GM23338 (cell line): ENCODE data around the gene SREBF2. TPM values are rescaled to one million over a fixed set of nuclear protein-coding genes. Genes with fewer than 3 reads are reported as not detected.

Source experiments
- ATAC-seq: fragments of 200-7000 bp; cut with Tn5 transposase; 3 replicates; pipeline ENCODE4 v1.9.1; 2020
- DNase-seq: peaks from one replicate; pipeline ENCODE4 v3.0.0-alpha.2; 2015; ENCODE audit warnings: low spot score
- H2AFZ ChIP-seq: fragments of 200-600 bp; sonication (generic); 2 replicates; pipeline ENCODE4 v1.8.0; 2016; ENCODE audit warnings: antibody characterized with exemption, mild to moderate bottlenecking, moderate library complexity
- H3F3A ChIP-seq: fragments of 200-600 bp; sonication (generic); replicated peaks from 2 replicates; pipeline ENCODE4 v1.8.0; 2017; ENCODE audit warnings: antibody characterized with exemption, mixed run types, low read depth
- H3K27ac ChIP-seq: fragments of 200-600 bp; sonication (generic); 2 replicates; pipeline ENCODE4 v1.6.1; 2016; ENCODE audit warnings: low read depth
- H3K27me3 ChIP-seq: fragments of 200-600 bp; sonication (generic); 2 replicates; pipeline ENCODE4 v1.8.0; 2016; ENCODE audit warnings: mild to moderate bottlenecking, mixed run types, moderate library complexity; ENCODE audit not compliant: insufficient read depth
- H3K36me3 ChIP-seq: fragments of 200-600 bp; sonication (generic); 2 replicates; pipeline ENCODE4 v1.8.0; 2016; ENCODE audit warnings: mild to moderate bottlenecking; ENCODE audit not compliant: insufficient read depth
- H3K4me1 ChIP-seq: fragments of 200-600 bp; sonication (generic); 2 replicates; pipeline ENCODE4 v1.8.0; 2016; ENCODE audit warnings: mild to moderate bottlenecking, moderate library complexity; ENCODE audit not compliant: insufficient read depth
- H3K4me2 ChIP-seq: fragments of 200-600 bp; sonication (generic); 2 replicates; pipeline ENCODE4 v1.7.1; 2017; ENCODE audit warnings: mixed run types
- H3K4me3 ChIP-seq: fragments of 200-600 bp; sonication (generic); 2 replicates; pipeline ENCODE4 v1.6.1; 2016; ENCODE audit warnings: mixed run types
- H3K79me2 ChIP-seq: fragments of 200-600 bp; sonication (generic); replicated peaks from 2 replicates; pipeline ENCODE4 v1.8.0; 2017; ENCODE audit warnings: mild to moderate bottlenecking; ENCODE audit not compliant: insufficient read depth
- H3K9me2 ChIP-seq: fragments of 200-600 bp; sonication (generic); 2 replicates; pipeline ENCODE4 v1.8.0; 2017; ENCODE audit not compliant: insufficient read depth
- H4K20me1 ChIP-seq: fragments of 200-600 bp; sonication (generic); replicated peaks from 2 replicates; pipeline ENCODE4 v1.8.0; 2017; ENCODE audit warnings: mild to moderate bottlenecking; ENCODE audit not compliant: insufficient read depth
- H3K27ac Mint-ChIP-seq: 2 replicates; pipeline ENCODE4 v1.8.0; 2020; ENCODE audit warnings: inconsistent platforms, mild to moderate bottlenecking, moderate library complexity, mixed read lengths
- H3K27me3 Mint-ChIP-seq: 3 replicates; pipeline ENCODE4 v1.8.0; 2022; ENCODE audit warnings: low read depth, mild to moderate bottlenecking, moderate library complexity, mixed read lengths, inconsistent platforms; ENCODE audit not compliant: insufficient read depth, poor library complexity
- H3K36me3 Mint-ChIP-seq: 3 replicates; pipeline ENCODE4 v1.8.0; 2021; ENCODE audit warnings: low read depth, mild to moderate bottlenecking, inconsistent platforms, moderate library complexity, mixed read lengths
- H3K4me1 Mint-ChIP-seq: 3 replicates; pipeline ENCODE4 v1.8.0; 2020; ENCODE audit warnings: mild to moderate bottlenecking, inconsistent platforms, mixed read lengths
- H3K4me3 Mint-ChIP-seq: 3 replicates; pipeline ENCODE4 v1.8.0; 2021; ENCODE audit warnings: moderate library complexity, mild to moderate bottlenecking, inconsistent platforms, mixed read lengths
- H3K9me3 Mint-ChIP-seq: 3 replicates; pipeline ENCODE4 v1.8.0; 2020; ENCODE audit warnings: moderate library complexity, mild to moderate bottlenecking, inconsistent platforms, mixed read lengths
- CREB1 ChIP-seq: fragments of 250-450 bp; sonication (Bioruptor Pico); IDR thresholded peaks from 2 replicates; pipeline ENCODE4 v1.5.0; 2020; ENCODE audit warnings: low read depth, mild to moderate bottlenecking, moderate library complexity
- CTCF ChIP-seq, 2 experiments: fragments of 200-600 bp in 1 of 2; sonication (generic) in 1 of 2; conservative IDR thresholded peaks; 2 replicates each; pipeline versions ENCODE4 v1.5.1 to v1.6.1; 2016 to 2017; ENCODE audit warnings: antibody characterized with exemption in 2 of 2, low read depth in 2 of 2, mild to moderate bottlenecking in 2 of 2, moderate library complexity in 1 of 2
- ETS1 ChIP-seq: IDR thresholded peaks from 2 replicates; pipeline ENCODE4 v1.6.1; 2016; ENCODE audit warnings: antibody characterized with exemption
- EZH2 ChIP-seq: fragments of 200-600 bp; sonication (generic); IDR thresholded peaks from one replicate; pipeline ENCODE4 v1.8.0; 2017; ENCODE audit warnings: antibody characterized with exemption, mild to moderate bottlenecking, low read depth; ENCODE audit not compliant: unreplicated experiment
- EZH2phosphoT487 ChIP-seq: fragments of 200-600 bp; sonication (generic); IDR thresholded peaks from one replicate; pipeline ENCODE4 v1.8.1; 2018; ENCODE audit warnings: antibody characterized with exemption; ENCODE audit not compliant: unreplicated experiment
- JUNB ChIP-seq: IDR thresholded peaks from one replicate; pipeline ENCODE4 v1.6.1; 2016; ENCODE audit warnings: antibody characterized with exemption; ENCODE audit not compliant: unreplicated experiment
- NANOG ChIP-seq: IDR thresholded peaks from 2 replicates; pipeline ENCODE4 v1.6.1; 2016; ENCODE audit warnings: antibody characterized with exemption, borderline replicate concordance
- POLR2AphosphoS5 ChIP-seq: IDR thresholded peaks from 2 replicates; pipeline ENCODE4 v1.6.1; 2016; ENCODE audit warnings: antibody characterized with exemption, low read depth
- REST ChIP-seq: IDR thresholded peaks from one replicate; pipeline ENCODE4 v1.6.1; 2018; ENCODE audit warnings: antibody characterized with exemption; ENCODE audit not compliant: unreplicated experiment
- STAT1 ChIP-seq: IDR thresholded peaks from one replicate; pipeline ENCODE4 v1.6.1; 2016; ENCODE audit warnings: antibody characterized with exemption; ENCODE audit not compliant: unreplicated experiment
- ZNF114 ChIP-seq: fragments of 250-450 bp; sonication (Bioruptor Pico); IDR thresholded peaks from 2 replicates; pipeline ENCODE4 v1.5.0; 2020; ENCODE audit warnings: mild to moderate bottlenecking, moderate library complexity
- ZNF331 ChIP-seq: fragments of 250-450 bp; sonication (Bioruptor Pico); IDR thresholded peaks from 2 replicates; pipeline ENCODE4 v1.5.0; 2020; ENCODE audit warnings: low read depth, mild to moderate bottlenecking, moderate library complexity
- polyA plus RNA-seq: library from polyadenylated mRNA; unstranded; fragments of >200 nt; fragmentation: Nextera tagmentation; extraction: Ambion mirVana; gene quantifications from 2 replicates; pipeline ENCODE4 v1.2.1, GENCODE V29; 2016
- total RNA-seq: library from RNA; depleted of rRNA; stranded (reverse); fragments of >200 nt; shearing (Covaris generic); gene quantifications from 2 replicates; pipeline ENCODE4 v1.2.3, GENCODE V29; 2014

Gene SREBF2
- total and polyA plus RNA-seq, 2 experiments from 2014 or later: 48.7 to 163 TPM

GRCh38 chr22:41892721-41893120 is 59.8 kb downstream of the SREBF2 start:
- H3K27me3 Mint-ChIP-seq: peaks cover 2% of the 10 kb centered on the region
- H3K4me1 Mint-ChIP-seq: no peaks in the 10 kb centered on the region; the same call in 2 of the 3 replicates
- TF ChIP-seq ETS1 (no peak), EZH2 (no peak), NANOG (no peak), STAT1 (no peak), CTCF (conservative IDR thresholded peaks at IDR 0.05; ENCODE audit: low read depth in 2 of 2) (no peak)
- Histone ChIP-seq H3K36me3 (peaks cover 59% of the 10 kb centered on the region), H3K4me3 (no peak overlapping the region), H2AFZ (no peak overlapping the region), H3K27ac (no peak overlapping the region), H3K27me3 (no peaks in the 10 kb centered on the region), H3K79me2 (no peaks in the 10 kb centered on the region), H3K4me1 (no peaks in the 10 kb centered on the region), H3F3A (0 out of 2 replicates have a peak, but pooled peaks cover 5% of the 10 kb centered on the region), H3K4me2 (no peak overlapping the region), H4K20me1 (peaks cover 16% of the 10 kb centered on the region), H3K9me2 (no peaks in the 10 kb centered on the region)
- no peak for ATAC-seq
- H3K27ac Mint-ChIP-seq: peak overlapping the region; percentile 23; the same call in 1 of the 2 replicates
- peaks cover 80% of the 10 kb centered on the region for H3K36me3 Mint-ChIP-seq
- DNase-seq: no peak
- H3K9me3 Mint-ChIP-seq: no peaks in the 10 kb centered on the region
- H3K4me3 Mint-ChIP-seq: no peak overlapping the region

- H3K36me3 Mint-ChIP-seq: peaks cover 77% of the 10 kb centered on the region
- Histone ChIP-seq H3K4me2 (no peak overlapping the region), H3K4me3 (no peak overlapping the region), H2AFZ (no peak overlapping the region), H3F3A (0 out of 2 replicates have a peak, but pooled peaks cover 5% of the 10 kb centered on the region), H4K20me1 (peaks cover 18% of the 10 kb centered on the region), H3K36me3 (peaks cover 59% of the 10 kb centered on the region), H3K9me2 (no peaks in the 10 kb centered on the region), H3K27ac (no peak overlapping the region), H3K79me2 (no peaks in the 10 kb centered on the region), H3K4me1 (no peaks in the 10 kb centered on the region), H3K27me3 (no peaks in the 10 kb centered on the region)
- no peak overlapping the region for H3K4me3 Mint-ChIP-seq
- no peaks in the 10 kb centered on the region for H3K9me3 Mint-ChIP-seq
- no peak for DNase-seq
- H3K27ac Mint-ChIP-seq: no peak overlapping the region
- no peaks in the 10 kb centered on the region; the same call in 2 of the 3 replicates for H3K4me1 Mint-ChIP-seq
- ATAC-seq: no peak
- peaks cover 7% of the 10 kb centered on the region for H3K27me3 Mint-ChIP-seq
- TF ChIP-seq ZNF114 (CRISPR knock-in tag) (no peak), EZH2 (no peak), STAT1 (no peak), NANOG (no peak), EZH2phosphoT487 (no peak), ETS1 (no peak), CREB1 (CRISPR knock-in tag) (no peak), CTCF (conservative IDR thresholded peaks at IDR 0.05; ENCODE audit: low read depth in 2 of 2) (no peak), REST (no peak), ZNF331 (no peak), JUNB (no peak), POLR2AphosphoS5 (no peak)
Measured at GRCh38 chr22:41893591-41894375, 60.9 kb downstream of the SREBF2 start.
